Mesendoderm (in vitro differentiated cells): ENCODE measurements around the gene HOXD1.

Experiments
- DNase-seq: peaks from one replicate; pipeline ENCODE4 v3.0.0; 2013
- H2AK5ac ChIP-seq: 2 replicates; pipeline ENCODE4 v1.6.1; 2013; ENCODE audit warnings: low read length, inconsistent platforms
- H2BK120ac ChIP-seq: 2 replicates; pipeline ENCODE4 v1.6.1; 2013; ENCODE audit warnings: low read depth, mild to moderate bottlenecking, low read length, moderate library complexity, mixed read lengths
- H2BK15ac ChIP-seq: replicated peaks from 2 replicates; pipeline ENCODE4 v1.6.1; 2013; ENCODE audit warnings: low read depth, mild to moderate bottlenecking, moderate library complexity
- H2BK5ac ChIP-seq: 2 replicates; pipeline ENCODE4 v1.6.1; 2013; ENCODE audit warnings: low read length, inconsistent platforms
- H3K18ac ChIP-seq: 2 replicates; pipeline ENCODE4 v1.6.1; 2013; ENCODE audit warnings: mild to moderate bottlenecking, low read length, mixed read lengths
- H3K23ac ChIP-seq: one replicate; pipeline ENCODE4 v1.6.1; 2013; ENCODE audit warnings: low read length
- H3K27ac ChIP-seq: 2 replicates; pipeline ENCODE4 v1.5.1; 2013; ENCODE audit warnings: low read depth, mild to moderate bottlenecking, inconsistent platforms, low read length, moderate library complexity
- H3K27me3 ChIP-seq: 2 replicates; pipeline ENCODE4 v1.6.1; 2013; ENCODE audit warnings: low read length, control low read depth, mild to moderate bottlenecking, inconsistent platforms; ENCODE audit not compliant: insufficient read depth, poor library complexity
- H3K36me3 ChIP-seq: 2 replicates; pipeline ENCODE4 v1.6.1; 2013; ENCODE audit warnings: low read length, inconsistent platforms; ENCODE audit not compliant: control insufficient read depth, insufficient read depth
- H3K4ac ChIP-seq: one replicate; pipeline ENCODE4 v1.6.1; 2013; ENCODE audit warnings: low read depth, mild to moderate bottlenecking, low read length, moderate library complexity
- H3K4me1 ChIP-seq: 2 replicates; pipeline ENCODE4 v1.6.1; 2013; ENCODE audit warnings: low read depth, low read length, inconsistent platforms; ENCODE audit not compliant: control insufficient read depth
- H3K4me2 ChIP-seq: 2 replicates; pipeline ENCODE4 v1.6.1; 2013; ENCODE audit warnings: low read length
- H3K4me3 ChIP-seq: 2 replicates; pipeline ENCODE4 v1.5.1; 2013; ENCODE audit warnings: mild to moderate bottlenecking, low read length
- H3K56ac ChIP-seq: one replicate; pipeline ENCODE4 v1.6.1; 2013; ENCODE audit warnings: low read length
- H3K79me1 ChIP-seq: 2 replicates; pipeline ENCODE4 v1.6.1; 2013; ENCODE audit warnings: low read length, inconsistent platforms
- H3K79me2 ChIP-seq: 2 replicates; pipeline ENCODE4 v1.6.1; 2013; ENCODE audit warnings: mild to moderate bottlenecking, low read length; ENCODE audit not compliant: control insufficient read depth, insufficient read depth
- H3K9ac ChIP-seq: 2 replicates; pipeline ENCODE4 v1.6.1; 2013; ENCODE audit warnings: low read length, inconsistent platforms
- H4K5ac ChIP-seq: one replicate; pipeline ENCODE4 v1.6.1; 2013; ENCODE audit warnings: low read length
- H4K8ac ChIP-seq: one replicate; pipeline ENCODE4 v1.6.1; 2013; ENCODE audit warnings: low read depth, mild to moderate bottlenecking, control low read depth, low read length, moderate library complexity
- WGBS: extraction: QIAGEN DNeasy Blood & Tissue Kit; methylation state at CpG from one replicate; pipeline ENCODE4 v1.1.7; 2013; ENCODE audit warnings: low lambda C conversion rate, missing lambda C conversion rate; ENCODE audit not compliant: insufficient coverage; ENCODE audit errors: extremely low coverage; 5-methylcytosine and 5-hydroxymethylcytosine counted together

Gene HOXD1

GRCh38 chr2:176211110-176211509 lies 22.6 kb downstream of the HOXD1 start:
- Histone ChIP-seq H3K23ac (no peak overlapping the region), H3K9ac (no peak overlapping the region), H3K4me3 (no peak overlapping the region), H3K27ac (no peak overlapping the region), H3K56ac (no peak overlapping the region), H3K4me1 (no peaks in the 10 kb centered on the region), H2AK5ac (no peak overlapping the region), H2BK5ac (no peak overlapping the region), H3K4me2 (no peak overlapping the region), H3K36me3 (no peaks in the 10 kb centered on the region), H3K27me3 (no peaks in the 10 kb centered on the region), H2BK120ac (no peak overlapping the region), H3K79me2 (no peaks in the 10 kb centered on the region), H2BK15ac (no peak overlapping the region), H4K5ac (no peak overlapping the region), H4K8ac (no peak overlapping the region), H3K4ac (no peak overlapping the region), H3K79me1 (no peaks in the 10 kb centered on the region), H3K18ac (no peak overlapping the region)
- no CpG with 5 or more reads among the region's 1 CpG for WGBS
- no peak for DNase-seq

GRCh38 chr2:176212276-176212675 lies 23.8 kb downstream of the HOXD1 start:
- DNase-seq, result no peak
- Histone ChIP-seq H3K27ac (no peak overlapping the region), H3K36me3 (no peaks in the 10 kb centered on the region), H4K5ac (no peak overlapping the region), H3K4me1 (no peaks in the 10 kb centered on the region), H3K27me3 (no peaks in the 10 kb centered on the region), H3K18ac (no peak overlapping the region), H3K56ac (no peak overlapping the region), H3K23ac (no peak overlapping the region), H3K79me1 (no peaks in the 10 kb centered on the region), H3K4me2 (no peak overlapping the region), H2BK5ac (no peak overlapping the region), H3K4me3 (no peak overlapping the region), H3K79me2 (no peaks in the 10 kb centered on the region), H3K9ac (no peak overlapping the region), H2BK120ac (no peak overlapping the region), H4K8ac (no peak overlapping the region), H2AK5ac (no peak overlapping the region), H3K4ac (no peak overlapping the region), H2BK15ac (no peak overlapping the region)

GRCh38 chr2:176213406-176213805 lies 24.9 kb downstream of the HOXD1 start:
- no peak for DNase-seq
- H2BK5ac ChIP-seq, result no peak overlapping the region
- no peak overlapping the region for H2BK15ac ChIP-seq
- H3K27me3 ChIP-seq, result no peaks in the 10 kb centered on the region
- H3K56ac ChIP-seq, result no peak overlapping the region
- no peak overlapping the region for H2AK5ac ChIP-seq
- no peaks in the 10 kb centered on the region for H3K79me2 ChIP-seq
- no CpG with 5 or more reads among the region's 1 CpG for WGBS
- no peak overlapping the region for H2BK120ac ChIP-seq
- no peaks in the 10 kb centered on the region for H3K36me3 ChIP-seq
- H3K4me1 ChIP-seq, result no peaks in the 10 kb centered on the region
- H3K79me1 ChIP-seq, result no peaks in the 10 kb centered on the region
- H3K4me3 ChIP-seq, result no peak overlapping the region
- H3K18ac ChIP-seq, result no peak overlapping the region
- no peak overlapping the region for H3K4ac ChIP-seq
- no peak overlapping the region for H4K8ac ChIP-seq
- H3K27ac ChIP-seq, result no peak overlapping the region
- H3K4me2 ChIP-seq, result no peak overlapping the region
- H3K23ac ChIP-seq, result no peak overlapping the region
- H3K9ac ChIP-seq, result no peak overlapping the region
- H4K5ac ChIP-seq, result no peak overlapping the region

DNA sequence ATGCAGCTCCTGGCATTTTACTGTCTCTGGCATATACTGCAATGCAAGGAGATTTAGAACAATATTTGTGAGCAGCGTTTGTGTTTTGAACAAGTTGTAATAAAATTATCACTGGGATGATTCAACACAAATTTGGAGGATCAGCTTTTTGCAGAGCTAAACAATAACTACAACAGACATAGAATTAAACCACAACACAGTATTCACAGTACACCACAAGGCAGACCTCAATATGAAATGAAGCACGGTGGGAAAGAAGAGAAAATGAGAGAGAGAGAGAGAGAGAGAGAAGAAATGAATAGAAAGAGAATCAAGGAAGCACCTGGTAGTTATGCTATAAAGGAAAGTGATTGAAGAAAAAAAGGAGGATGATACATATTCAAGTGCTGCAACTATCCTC lies 39.4 kb downstream of the HOXD1 start:
- Histone ChIP-seq H3K36me3 (no peaks in the 10 kb centered on the region), H3K79me1 (no peaks in the 10 kb centered on the region), H3K27ac (no peak overlapping the region), H3K27me3 (peaks cover 2% of the 10 kb centered on the region), H4K5ac (no peak overlapping the region), H3K4me3 (no peak overlapping the region), H3K79me2 (no peaks in the 10 kb centered on the region), H2BK120ac (no peak overlapping the region), H3K18ac (no peak overlapping the region), H3K23ac (no peak overlapping the region), H3K9ac (no peak overlapping the region), H2BK5ac (no peak overlapping the region), H4K8ac (no peak overlapping the region), H3K4ac (no peak overlapping the region), H2AK5ac (no peak overlapping the region), H3K4me1 (no peaks in the 10 kb centered on the region), H3K4me2 (no peak overlapping the region), H3K56ac (no peak overlapping the region), H2BK15ac (no peak overlapping the region)
- no peak for DNase-seq
- no CpG with 5 or more reads among the region's 2 CpGs for WGBS

DNA sequence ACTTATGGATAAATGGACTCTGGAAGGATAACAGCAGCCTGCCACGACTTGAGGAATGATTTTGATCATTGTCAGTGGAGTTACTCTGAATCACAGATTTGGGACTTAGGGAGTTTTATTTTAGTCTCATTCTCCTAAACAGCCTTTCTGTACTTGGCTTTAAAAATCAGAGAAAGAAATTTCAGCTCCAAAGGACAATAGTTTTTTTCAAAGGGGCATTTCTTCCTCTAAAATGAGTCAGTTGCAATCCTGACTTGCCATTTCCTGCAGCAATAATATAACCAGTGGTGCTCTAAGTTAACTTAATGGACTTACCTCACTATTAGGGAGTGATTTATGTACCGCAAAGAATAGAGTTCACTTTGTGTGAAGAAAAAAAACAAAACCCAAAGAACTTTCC lies 45.7 kb downstream of the HOXD1 start:
- Histone ChIP-seq H3K36me3 (no peaks in the 10 kb centered on the region), H2BK5ac (no peak overlapping the region), H4K8ac (no peak overlapping the region), H2BK15ac (no peak overlapping the region), H3K56ac (no peak overlapping the region), H2AK5ac (no peak overlapping the region), H3K27ac (no peak overlapping the region), H3K18ac (no peak overlapping the region), H3K4me1 (no peaks in the 10 kb centered on the region), H3K79me1 (no peaks in the 10 kb centered on the region), H3K4me2 (no peak overlapping the region), H3K79me2 (no peaks in the 10 kb centered on the region), H3K9ac (no peak overlapping the region), H3K27me3 (no peaks in the 10 kb centered on the region), H3K4ac (no peak overlapping the region), H3K4me3 (no peak overlapping the region), H4K5ac (no peak overlapping the region), H3K23ac (no peak overlapping the region), H2BK120ac (no peak overlapping the region)
- DNase-seq, result no peak
- no CpG with 5 or more reads among the region's 2 CpGs for WGBS

- Histone ChIP-seq H3K9ac (no peak overlapping the region), H2BK120ac (no peak overlapping the region), H3K27me3 (no peaks in the 10 kb centered on the region), H3K56ac (no peak overlapping the region), H3K4me3 (no peak overlapping the region), H3K4ac (no peak overlapping the region), H3K36me3 (no peaks in the 10 kb centered on the region), H2BK15ac (no peak overlapping the region), H3K23ac (no peak overlapping the region), H3K4me2 (no peak overlapping the region), H3K18ac (no peak overlapping the region), H2AK5ac (no peak overlapping the region), H3K79me1 (no peaks in the 10 kb centered on the region), H4K8ac (no peak overlapping the region), H3K4me1 (no peaks in the 10 kb centered on the region), H3K79me2 (no peaks in the 10 kb centered on the region), H3K27ac (no peak overlapping the region), H4K5ac (no peak overlapping the region), H2BK5ac (no peak overlapping the region)
- DNase-seq, result no peak
- no CpG with 5 or more reads among the region's 1 CpG for WGBS
Observed at GRCh38 chr2:176234940-176235339, 46.5 kb downstream of the HOXD1 start.
